Endothelial cell of umbilical vein (primary cell): Measurements from ENCODE around the gene SKAP1.

Experiments used
- CTCF ChIP-seq, 2 donors: IDR thresholded peaks; 1 replicate in 1 of 2; 2 replicates in 1 of 2; pipeline ENCODE4 v1.5.1; 2011; ENCODE audit warnings: low read length in 2 of 2, mild to moderate bottlenecking in 2 of 2, moderate library complexity in 2 of 2, control low read depth in 1 of 2, inconsistent platforms in 1 of 2, low read depth in 1 of 2; ENCODE audit not compliant: insufficient read depth in 1 of 2; ENCODE audit errors: extremely low read depth in 1 of 2
- MAX ChIP-seq: IDR thresholded peaks from 2 replicates; pipeline ENCODE4 v1.6.1; 2011; ENCODE audit not compliant: insufficient read depth, insufficient read length
- POLR2A ChIP-seq: IDR thresholded peaks from 2 replicates; pipeline ENCODE4 v1.6.1; 2012; ENCODE audit warnings: low read depth, mild to moderate bottlenecking, control low read depth, low read length

- no peak for TF ChIP-seq CTCF (IDR thresholded peaks at IDR 0.05; ENCODE audit: extremely low read depth in 1 of 2, insufficient read depth in 1 of 2, low read depth in 1 of 2, low read length in 2 of 2)
- no peak for TF ChIP-seq POLR2A
- no peak for TF ChIP-seq MAX
These were observed 242.0 kb downstream of the SKAP1 start for GRCh38 chr17:48187872-48188608.
